SJCRH30 (cell line): Measurements from ENCODE around the gene KRT40. TPM values are rescaled to one million over a fixed set of nuclear protein-coding genes. Genes with fewer than 3 reads are reported as not detected.

Experiments used
- DNase-seq, 2 experiments: peaks; one replicate each; pipeline ENCODE4 v3.0.0-alpha.2; 2015 to 2020
- H3K27ac ChIP-seq: fragments of 250-450 bp; sonication (Bioruptor Pico); 2 replicates; pipeline ENCODE4 v1.5.1; 2020; ENCODE audit warnings: mild to moderate bottlenecking, moderate library complexity
- H3K27me3 ChIP-seq: fragments of 250-450 bp; sonication (Bioruptor Pico); 2 replicates; pipeline ENCODE4 v1.5.1; 2020; ENCODE audit warnings: mild to moderate bottlenecking, moderate library complexity
- H3K36me3 ChIP-seq: fragments of 250-450 bp; sonication (Bioruptor Pico); 2 replicates; pipeline ENCODE4 v1.5.1; 2020; ENCODE audit warnings: mild to moderate bottlenecking, moderate library complexity
- H3K4me1 ChIP-seq: fragments of 250-450 bp; sonication (Bioruptor Pico); 2 replicates; pipeline ENCODE4 v1.5.1; 2020; ENCODE audit warnings: mild to moderate bottlenecking, moderate library complexity
- H3K4me3 ChIP-seq: fragments of 250-450 bp; sonication (Bioruptor Pico); 2 replicates; pipeline ENCODE4 v1.5.1; 2020; ENCODE audit warnings: mild to moderate bottlenecking, moderate library complexity
- H3K9me3 ChIP-seq: fragments of 250-450 bp; sonication (Bioruptor Pico); replicated peaks from 2 replicates; pipeline ENCODE4 v1.5.1; 2020; ENCODE audit warnings: mild to moderate bottlenecking, moderate library complexity
- total RNA-seq: library from RNA; depleted of rRNA; stranded (reverse); fragments of >200 nt; shearing (Covaris generic); gene quantifications from 2 replicates; pipeline ENCODE4 v1.2.3, GENCODE V29; 2014

The KRT40 gene
- total RNA-seq, 1 experiment from 2014 or later: not detected

- H3K9me3 ChIP-seq: no peaks in the 10 kb centered on the region
- H3K4me1 ChIP-seq: peaks cover 8% of the 10 kb centered on the region
- no peak for DNase-seq
- no peaks in the 10 kb centered on the region for H3K36me3 ChIP-seq
- no peak overlapping the region for H3K27ac ChIP-seq
- H3K27me3 ChIP-seq: no peaks in the 10 kb centered on the region
- H3K4me3 ChIP-seq: no peak overlapping the region
These were observed 4.0 kb downstream of the KRT40 start for GRCh38 chr17:40980117-40980516.

GRCh38 chr17:40978575-40979151 lies 5.5 kb downstream of the KRT40 start:
- Histone ChIP-seq H3K36me3 (no peaks in the 10 kb centered on the region), H3K27ac (no peak overlapping the region), H3K4me1 (peaks cover 8% of the 10 kb centered on the region), H3K4me3 (no peak overlapping the region), H3K27me3 (no peaks in the 10 kb centered on the region), H3K9me3 (no peaks in the 10 kb centered on the region)
- DNase-seq: peak in 1 of 2 experiments; percentile 11

GRCh38 chr17:40975516-40975915 lies 8.6 kb downstream of the KRT40 start:
- Histone ChIP-seq H3K27me3 (no peaks in the 10 kb centered on the region), H3K4me1 (peaks cover 4% of the 10 kb centered on the region), H3K9me3 (no peaks in the 10 kb centered on the region), H3K36me3 (no peaks in the 10 kb centered on the region), H3K4me3 (no peak overlapping the region), H3K27ac (no peak overlapping the region)
- DNase-seq: no peak

- no peaks in the 10 kb centered on the region for H3K27me3 ChIP-seq
- no peak overlapping the region for H3K27ac ChIP-seq
- H3K4me1 ChIP-seq: no peaks in the 10 kb centered on the region
- no peak overlapping the region for H3K4me3 ChIP-seq
- no peaks in the 10 kb centered on the region for H3K9me3 ChIP-seq
- no peaks in the 10 kb centered on the region for H3K36me3 ChIP-seq
- DNase-seq: no peak
These were observed 9.8 kb downstream of the KRT40 start for GRCh38 chr17:40974366-40974765.

GRCh38 chr17:40967582-40967981 lies 16.5 kb downstream of the KRT40 start:
- H3K9me3 ChIP-seq: no peaks in the 10 kb centered on the region
- no peak for DNase-seq
- H3K27ac ChIP-seq: no peak overlapping the region
- H3K36me3 ChIP-seq: no peaks in the 10 kb centered on the region
- no peaks in the 10 kb centered on the region for H3K27me3 ChIP-seq
- no peaks in the 10 kb centered on the region for H3K4me1 ChIP-seq
- no peak overlapping the region for H3K4me3 ChIP-seq

- H3K36me3 ChIP-seq: no peaks in the 10 kb centered on the region
- no peaks in the 10 kb centered on the region for H3K27me3 ChIP-seq
- H3K4me1 ChIP-seq: no peaks in the 10 kb centered on the region
- H3K4me3 ChIP-seq: no peak within 1 kb of the TSS
- no peaks in the 10 kb centered on the region for H3K9me3 ChIP-seq
- no peak for DNase-seq
- H3K27ac ChIP-seq: no peak within 1 kb of the TSS
These were observed 17.3 kb downstream of the KRT40 start, which contains the start of gene KRT39 for GRCh38 chr17:40966848-40967247. TSS of gene KRT39 (minus strand) at chr17:40966948. CDS start at chr17:40966856, 92 bp downstream.

- Histone ChIP-seq H3K27me3 (no peaks in the 10 kb centered on the region), H3K4me1 (no peaks in the 10 kb centered on the region), H3K4me3 (no peak overlapping the region), H3K27ac (no peak overlapping the region), H3K36me3 (no peaks in the 10 kb centered on the region), H3K9me3 (no peaks in the 10 kb centered on the region)
- DNase-seq: peak in 1 of 2 experiments; percentile 34
These were observed 20.3 kb downstream of the KRT40 start for GRCh38 chr17:40963838-40964237.

- no peaks in the 10 kb centered on the region for H3K9me3 ChIP-seq
- no peak overlapping the region for H3K27ac ChIP-seq
- DNase-seq: no peak
- H3K27me3 ChIP-seq: no peaks in the 10 kb centered on the region
- H3K4me1 ChIP-seq: 0 out of 2 replicates have a peak, but pooled peaks cover under 1% of the 10 kb centered on the region
- H3K36me3 ChIP-seq: no peaks in the 10 kb centered on the region
- H3K4me3 ChIP-seq: no peak overlapping the region
These were observed 22.0 kb downstream of the KRT40 start for GRCh38 chr17:40962059-40962561.

- no peaks in the 10 kb centered on the region for H3K27me3 ChIP-seq
- no peak for DNase-seq
- no peaks in the 10 kb centered on the region for H3K9me3 ChIP-seq
- H3K36me3 ChIP-seq: no peaks in the 10 kb centered on the region
- no peak overlapping the region for H3K4me3 ChIP-seq
- H3K4me1 ChIP-seq: peaks cover 6% of the 10 kb centered on the region; the same call in 1 of the 2 replicates
- no peak overlapping the region for H3K27ac ChIP-seq
These were observed 22.5 kb downstream of the KRT40 start for GRCh38 chr17:40961591-40961990.

GRCh38 chr17:40960144-40960543 lies 24.0 kb downstream of the KRT40 start:
- no peaks in the 10 kb centered on the region for H3K9me3 ChIP-seq
- no peak for DNase-seq
- H3K27me3 ChIP-seq: no peaks in the 10 kb centered on the region
- no peak overlapping the region for H3K27ac ChIP-seq
- no peaks in the 10 kb centered on the region for H3K36me3 ChIP-seq
- no peak overlapping the region for H3K4me3 ChIP-seq
- peaks cover 6% of the 10 kb centered on the region; the same call in 1 of the 2 replicates for H3K4me1 ChIP-seq

GRCh38 chr17:40958086-40958953 lies 25.8 kb downstream of the KRT40 start:
- no peak for DNase-seq
- peaks cover 6% of the 10 kb centered on the region for H3K4me1 ChIP-seq
- H3K4me3 ChIP-seq: no peak overlapping the region
- H3K9me3 ChIP-seq: no peaks in the 10 kb centered on the region
- no peak overlapping the region for H3K27ac ChIP-seq
- H3K36me3 ChIP-seq: no peaks in the 10 kb centered on the region
- H3K27me3 ChIP-seq: no peaks in the 10 kb centered on the region

GRCh38 chr17:40956401-40957254 lies 27.5 kb downstream of the KRT40 start:
- no peak overlapping the region for H3K27ac ChIP-seq
- no peaks in the 10 kb centered on the region for H3K9me3 ChIP-seq
- DNase-seq: no peak
- peaks cover 23% of the 10 kb centered on the region for H3K4me1 ChIP-seq
- no peak overlapping the region for H3K4me3 ChIP-seq
- H3K27me3 ChIP-seq: no peaks in the 10 kb centered on the region
- H3K36me3 ChIP-seq: no peaks in the 10 kb centered on the region

- H3K4me1 ChIP-seq: peaks cover 26% of the 10 kb centered on the region
These were observed 30.2 kb downstream of the KRT40 start for GRCh38 chr17:40953881-40954280.

GRCh38 chr17:40952661-40953060 lies 31.5 kb downstream of the KRT40 start:
- DNase-seq: peak in 1 of 2 experiments; percentile 20
- Histone ChIP-seq H3K36me3 (no peaks in the 10 kb centered on the region), H3K27ac (no peak overlapping the region), H3K9me3 (no peaks in the 10 kb centered on the region), H3K4me3 (no peak overlapping the region), H3K27me3 (no peaks in the 10 kb centered on the region), H3K4me1 (peaks cover 26% of the 10 kb centered on the region)

More at GRCh38 chr17:40953881-40954280, 30.2 kb downstream of the KRT40 start:
- Histone ChIP-seq H3K4me3 (no peak overlapping the region), H3K9me3 (no peaks in the 10 kb centered on the region), H3K27ac (no peak overlapping the region), H3K27me3 (no peaks in the 10 kb centered on the region), H3K36me3 (no peaks in the 10 kb centered on the region)
- no peak for DNase-seq
